ENCODE measurements around the gene NDUFA9. TPM values are rescaled to one million over a fixed set of nuclear protein-coding genes. Genes with fewer than 3 reads are reported as not detected.

Gene NDUFA9
- total RNA-seq, 2 experiments from 2014 or later, result 77.2 to 79.2 TPM

DNA sequence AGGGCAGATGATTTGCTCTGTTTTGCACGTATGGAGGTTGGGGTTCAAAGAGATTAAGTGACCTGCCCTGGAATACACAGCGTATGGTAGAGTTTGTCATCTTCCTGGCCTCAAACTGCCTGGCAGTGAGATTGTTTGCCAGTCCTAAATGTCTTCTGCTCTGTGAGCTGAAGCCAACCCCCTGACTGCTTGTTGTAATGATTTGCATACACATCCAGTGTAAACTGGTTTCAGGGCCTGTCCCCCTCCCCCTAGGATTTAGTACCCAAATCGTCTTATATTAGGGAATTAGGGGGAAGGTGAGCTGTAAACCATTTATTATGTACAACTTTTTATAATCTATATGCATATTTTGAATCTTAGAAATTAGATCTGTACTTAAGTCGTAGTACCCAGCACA, 38.4 kb upstream of the NDUFA9 start:
- H3K9me3 ChIP-seq (ENCODE audit: control insufficient read depth in 1 of 2, insufficient read depth in 1 of 2, low read length in 2 of 2), result no peaks in the 10 kb centered on the region
- no peak overlapping the region for H3K27ac ChIP-seq (ENCODE audit: low read depth in 1 of 2, low read length in 2 of 2)
- ChIA-PET POLR2A (interaction anchor here (0.7 to 1.2 kb wide), 2 partner anchors 38 to 48 kb away, joined by 3 read pairs; partner anchors contain the start of genes AKAP3, DYRK4 and NDUFA9), CTCF (no interaction called here)
- Mint-ChIP-seq H3K27ac (no peak overlapping the region), H3K4me3 (no peak overlapping the region), H3K36me3 (ENCODE audit: low read depth) (peaks cover 73% of the 10 kb centered on the region), H3K9me3 (no peaks in the 10 kb centered on the region), H3K4me1 (ENCODE audit: low read depth) (peaks cover 28% of the 10 kb centered on the region), H3K27me3 (no peaks in the 10 kb centered on the region)
- H3K4me3 ChIP-seq (ENCODE audit: low read length), result no peak overlapping the region
- ATAC-seq (ENCODE audit: poor library complexity) (no peak), DNase-seq (no peak)
- intact Hi-C loops (cut with DNase I, micrococcal nuclease), result no loop called here
- peaks cover 4% of the 10 kb centered on the region for H3K4me1 ChIP-seq (ENCODE audit: insufficient read depth, low read length)
- H3K36me3 ChIP-seq (ENCODE audit: insufficient read depth, low read length), result peaks cover 38% of the 10 kb centered on the region
- TF ChIP-seq, protein P1, sequence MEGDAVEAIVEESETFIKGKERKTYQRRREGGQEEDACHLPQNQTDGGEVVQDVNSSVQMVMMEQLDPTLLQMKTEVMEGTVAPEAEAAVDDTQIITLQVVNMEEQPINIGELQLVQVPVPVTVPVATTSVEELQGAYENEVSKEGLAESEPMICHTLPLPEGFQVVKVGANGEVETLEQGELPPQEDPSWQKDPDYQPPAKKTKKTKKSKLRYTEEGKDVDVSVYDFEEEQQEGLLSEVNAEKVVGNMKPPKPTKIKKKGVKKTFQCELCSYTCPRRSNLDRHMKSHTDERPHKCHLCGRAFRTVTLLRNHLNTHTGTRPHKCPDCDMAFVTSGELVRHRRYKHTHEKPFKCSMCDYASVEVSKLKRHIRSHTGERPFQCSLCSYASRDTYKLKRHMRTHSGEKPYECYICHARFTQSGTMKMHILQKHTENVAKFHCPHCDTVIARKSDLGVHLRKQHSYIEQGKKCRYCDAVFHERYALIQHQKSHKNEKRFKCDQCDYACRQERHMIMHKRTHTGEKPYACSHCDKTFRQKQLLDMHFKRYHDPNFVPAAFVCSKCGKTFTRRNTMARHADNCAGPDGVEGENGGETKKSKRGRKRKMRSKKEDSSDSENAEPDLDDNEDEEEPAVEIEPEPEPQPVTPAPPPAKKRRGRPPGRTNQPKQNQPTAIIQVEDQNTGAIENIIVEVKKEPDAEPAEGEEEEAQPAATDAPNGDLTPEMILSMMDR (IDR thresholded peaks at IDR 0.05), result no peak
- no peaks in the 10 kb centered on the region for H3K27me3 ChIP-seq (ENCODE audit: control insufficient read depth in 1 of 2, insufficient read depth in 2 of 2, low read length in 2 of 2)

DNA sequence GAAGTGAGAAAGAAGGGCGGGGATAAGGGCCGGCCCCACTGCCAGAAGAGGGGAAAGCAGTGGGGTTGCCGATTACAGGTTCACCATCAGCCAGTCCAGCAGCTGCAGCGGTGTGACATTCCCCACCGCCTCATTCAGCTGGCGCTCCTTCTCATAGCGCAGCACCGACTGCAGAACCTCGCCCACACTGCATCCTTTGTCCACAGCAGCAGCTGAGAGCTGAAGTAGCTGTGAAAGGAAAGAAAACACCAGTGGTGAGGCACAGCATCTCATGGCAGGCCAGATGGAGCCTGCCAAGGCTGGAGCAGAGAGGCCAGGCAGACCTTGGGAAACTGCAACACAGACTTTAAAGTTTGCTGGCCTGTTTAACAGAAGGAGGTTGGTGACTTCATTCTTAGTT, 33.2 kb upstream of the NDUFA9 start:
- H3K36me3 Mint-ChIP-seq (ENCODE audit: low read depth), result peaks cover 45% of the 10 kb centered on the region
- POLR2A ChIA-PET, result no interaction called here

DNA sequence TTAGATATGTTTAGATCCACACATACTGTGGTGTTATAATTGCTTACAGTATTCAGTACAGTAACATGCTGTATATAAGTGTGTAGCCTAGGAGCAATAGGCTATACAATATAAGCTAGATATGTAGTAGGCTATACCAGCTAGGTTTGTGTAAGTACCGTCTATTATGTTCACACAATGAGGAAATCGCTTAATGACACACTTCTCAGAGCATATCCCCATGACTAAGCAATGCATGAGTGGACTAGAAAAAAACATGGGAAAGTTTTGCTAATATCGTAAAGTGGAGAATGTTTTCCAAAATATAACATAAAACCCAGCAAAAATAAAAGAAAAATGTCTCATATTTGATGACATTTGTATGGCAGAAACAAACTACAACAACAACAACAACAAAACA, 27.4 kb upstream of the NDUFA9 start:
- H3K9me3 ChIP-seq (ENCODE audit: control insufficient read depth in 1 of 2, insufficient read depth in 1 of 2, low read length in 2 of 2), result no peaks in the 10 kb centered on the region
- intact Hi-C loops (cut with DNase I, micrococcal nuclease), result no loop called here

More for the DNA sequence above, 33.2 kb upstream of the NDUFA9 start:
- no peak overlapping the region for H3K4me3 Mint-ChIP-seq
- Histone ChIP-seq H3K4me1 (ENCODE audit: insufficient read depth, low read length) (no peaks in the 10 kb centered on the region), H3K27me3 (ENCODE audit: control insufficient read depth in 1 of 2, insufficient read depth in 2 of 2, low read length in 2 of 2) (no peaks in the 10 kb centered on the region), H3K27ac (ENCODE audit: low read depth in 1 of 2, low read length in 2 of 2) (no peak overlapping the region), H3K4me3 (ENCODE audit: low read length) (no peak overlapping the region), H3K36me3 (ENCODE audit: insufficient read depth, low read length) (peaks cover 32% of the 10 kb centered on the region), H3K9me3 (ENCODE audit: control insufficient read depth in 1 of 2, insufficient read depth in 1 of 2, low read length in 2 of 2) (no peaks in the 10 kb centered on the region)
- TF ChIP-seq, protein P1 (IDR thresholded peaks at IDR 0.05), result no peak
- no peak for DNase-seq
- ATAC-seq (ENCODE audit: poor library complexity), result no peak
- intact Hi-C loops (cut with DNase I, micrococcal nuclease), result no loop called here
- CTCF ChIA-PET, result interaction anchor here (1.9 kb wide), 1 partner anchor 11 kb away, joined by 7 read pairs; no protein-coding TSS in a partner anchor
- H3K4me1 Mint-ChIP-seq (ENCODE audit: low read depth), result no peaks in the 10 kb centered on the region
- H3K9me3 Mint-ChIP-seq, result no peaks in the 10 kb centered on the region
- H3K27me3 Mint-ChIP-seq, result no peaks in the 10 kb centered on the region
- H3K27ac Mint-ChIP-seq, result no peak overlapping the region

More for the DNA sequence above, 27.4 kb upstream of the NDUFA9 start:
- Histone ChIP-seq H3K27me3 (ENCODE audit: control insufficient read depth in 1 of 2, insufficient read depth in 2 of 2, low read length in 2 of 2) (no peaks in the 10 kb centered on the region), H3K4me3 (ENCODE audit: low read length) (no peak overlapping the region), H3K27ac (ENCODE audit: low read depth in 1 of 2, low read length in 2 of 2) (no peak overlapping the region), H3K36me3 (ENCODE audit: insufficient read depth, low read length) (no peaks in the 10 kb centered on the region), H3K4me1 (ENCODE audit: insufficient read depth, low read length) (no peaks in the 10 kb centered on the region)
- TF ChIP-seq, protein P1 (IDR thresholded peaks at IDR 0.05), result no peak
- CTCF ChIA-PET, result no interaction called here
- ATAC-seq (ENCODE audit: poor library complexity), result no peak
- DNase-seq, result no peak
- H3K4me1 Mint-ChIP-seq (ENCODE audit: low read depth), result no peaks in the 10 kb centered on the region
- POLR2A ChIA-PET, result no interaction called here
- H3K27ac Mint-ChIP-seq, result no peak overlapping the region
- H3K36me3 Mint-ChIP-seq (ENCODE audit: low read depth), result no peaks in the 10 kb centered on the region
- H3K4me3 Mint-ChIP-seq, result no peak overlapping the region
- H3K27me3 Mint-ChIP-seq, result peaks cover 6% of the 10 kb centered on the region
- no peaks in the 10 kb centered on the region for H3K9me3 Mint-ChIP-seq

Data from CD4-positive, alpha-beta T cell (primary cell).